ENCODE results near the gene TARBP1. TPM values are rescaled to one million over a fixed set of nuclear protein-coding genes. Genes with fewer than 3 reads are reported as not detected.

Gene TARBP1
- total and polyA plus RNA-seq, 2 of the 8 experiments (the other 6 are each of a cell fraction or from before 2014, with no cell fraction given): 21.9 to 32.3 TPM

DNA sequence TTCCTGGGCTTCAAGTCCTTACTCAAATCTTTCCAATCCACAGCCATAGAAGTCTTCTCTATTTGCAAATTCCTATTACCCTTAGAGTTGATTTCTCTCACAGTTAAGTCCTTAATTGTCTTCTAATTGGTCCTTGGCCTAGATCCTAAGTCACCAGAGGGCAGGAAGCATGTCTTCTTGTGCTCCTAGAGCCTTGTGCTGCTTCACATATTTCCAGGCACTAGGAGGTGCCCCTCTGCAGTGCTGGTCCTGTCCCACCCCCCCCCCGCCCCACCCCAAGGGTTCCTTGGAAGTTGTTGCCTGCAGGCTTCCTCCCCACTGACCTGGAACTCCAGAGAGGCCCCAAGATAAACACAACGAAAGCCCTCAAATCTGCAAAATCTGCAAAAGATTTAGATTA lies 28.1 kb upstream of the TARBP1 start:
- Histone ChIP-seq H2AK5ac (ENCODE audit: low read depth, low read length) (no peak overlapping the region), H3K4me1 (replicated peaks in 1 of 4; ENCODE audit: control insufficient read depth in 3 of 4, insufficient read depth in 4 of 4, low read length in 3 of 4) (peaks cover 2 to 13% (median 7%) of the 10 kb centered on the region in 4 experiments; a peak in 5 of 7 replicates), H3K23me2 (ENCODE audit: low read depth, low read length) (no peaks in the 10 kb centered on the region), H3K23ac (ENCODE audit: insufficient read length) (no peak overlapping the region), H2BK5ac (ENCODE audit: low read depth, low read length) (no peak overlapping the region), H3K27me3 (replicated peaks in 1 of 4; ENCODE audit: control insufficient read depth in 3 of 4, extremely low read depth in 1 of 4, insufficient read depth in 3 of 4, low read length in 3 of 4) (no peaks in the 10 kb centered on the region), H2AFZ (ENCODE audit: low read length) (no peak overlapping the region), H3K4ac (replicated peaks; ENCODE audit: insufficient read length, low read depth, low read length) (no peak overlapping the region), H4K8ac (ENCODE audit: extremely low read depth, insufficient read depth, low read length) (no peak overlapping the region), H4K91ac (replicated peaks; ENCODE audit: insufficient read length, low read length) (no peak overlapping the region), H4K20me1 (replicated peaks in 1 of 2; ENCODE audit: control insufficient read depth in 1 of 2, insufficient read depth in 2 of 2, low read length in 2 of 2) (no peaks in the 10 kb centered on the region), H3K9ac (replicated peaks in 1 of 4; ENCODE audit: extremely low read depth in 1 of 4, low read depth in 3 of 4, low read length in 3 of 4) (no peak overlapping the region), H2BK12ac (ENCODE audit: low read depth, low read length) (no peak overlapping the region), H3K18ac (ENCODE audit: extremely low read depth, low read length) (no peak overlapping the region), H3K79me1 (ENCODE audit: low read depth, low read length) (no peaks in the 10 kb centered on the region), H2BK120ac (replicated peaks; ENCODE audit: low read depth, low read length) (no peak overlapping the region), H4K5ac (ENCODE audit: insufficient read length, low read depth, low read length) (no peak overlapping the region), H3K9me3 (ENCODE audit: insufficient read depth in 2 of 2, low read depth in 1 of 2, low read length in 1 of 2) (no peaks in the 10 kb centered on the region), H3K79me2 (ENCODE audit: control insufficient read depth in 1 of 2, insufficient read depth in 2 of 2, low read length in 2 of 2) (no peaks in the 10 kb centered on the region), H3K4me2 (ENCODE audit: insufficient read depth in 1 of 2, low read depth in 2 of 2, low read length in 2 of 2) (no peak overlapping the region), H3K14ac (ENCODE audit: insufficient read length) (no peak overlapping the region), H2BK15ac (ENCODE audit: low read length) (no peak overlapping the region), H3K56ac (replicated peaks; ENCODE audit: insufficient read length, low read depth, low read length) (no peak overlapping the region), H3K36me3 (ENCODE audit: control insufficient read depth in 2 of 4, insufficient read depth in 4 of 4, low read length in 3 of 4) (no peaks in the 10 kb centered on the region), H3K4me3 (ENCODE audit: extremely low read depth in 1 of 4, insufficient read depth in 2 of 4, low read depth in 3 of 4, low read length in 4 of 4) (no peak overlapping the region), H2BK20ac (ENCODE audit: low read length) (no peak overlapping the region), H3K27ac (ENCODE audit: low read depth, low read length) (no peak overlapping the region)
- TF ChIP-seq, protein P1, sequence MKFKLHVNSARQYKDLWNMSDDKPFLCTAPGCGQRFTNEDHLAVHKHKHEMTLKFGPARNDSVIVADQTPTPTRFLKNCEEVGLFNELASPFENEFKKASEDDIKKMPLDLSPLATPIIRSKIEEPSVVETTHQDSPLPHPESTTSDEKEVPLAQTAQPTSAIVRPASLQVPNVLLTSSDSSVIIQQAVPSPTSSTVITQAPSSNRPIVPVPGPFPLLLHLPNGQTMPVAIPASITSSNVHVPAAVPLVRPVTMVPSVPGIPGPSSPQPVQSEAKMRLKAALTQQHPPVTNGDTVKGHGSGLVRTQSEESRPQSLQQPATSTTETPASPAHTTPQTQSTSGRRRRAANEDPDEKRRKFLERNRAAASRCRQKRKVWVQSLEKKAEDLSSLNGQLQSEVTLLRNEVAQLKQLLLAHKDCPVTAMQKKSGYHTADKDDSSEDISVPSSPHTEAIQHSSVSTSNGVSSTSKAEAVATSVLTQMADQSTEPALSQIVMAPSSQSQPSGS (IDR thresholded peaks at IDR 0.05; ENCODE audit: low read length): no peak
- TF ChIP-seq, protein P2, sequence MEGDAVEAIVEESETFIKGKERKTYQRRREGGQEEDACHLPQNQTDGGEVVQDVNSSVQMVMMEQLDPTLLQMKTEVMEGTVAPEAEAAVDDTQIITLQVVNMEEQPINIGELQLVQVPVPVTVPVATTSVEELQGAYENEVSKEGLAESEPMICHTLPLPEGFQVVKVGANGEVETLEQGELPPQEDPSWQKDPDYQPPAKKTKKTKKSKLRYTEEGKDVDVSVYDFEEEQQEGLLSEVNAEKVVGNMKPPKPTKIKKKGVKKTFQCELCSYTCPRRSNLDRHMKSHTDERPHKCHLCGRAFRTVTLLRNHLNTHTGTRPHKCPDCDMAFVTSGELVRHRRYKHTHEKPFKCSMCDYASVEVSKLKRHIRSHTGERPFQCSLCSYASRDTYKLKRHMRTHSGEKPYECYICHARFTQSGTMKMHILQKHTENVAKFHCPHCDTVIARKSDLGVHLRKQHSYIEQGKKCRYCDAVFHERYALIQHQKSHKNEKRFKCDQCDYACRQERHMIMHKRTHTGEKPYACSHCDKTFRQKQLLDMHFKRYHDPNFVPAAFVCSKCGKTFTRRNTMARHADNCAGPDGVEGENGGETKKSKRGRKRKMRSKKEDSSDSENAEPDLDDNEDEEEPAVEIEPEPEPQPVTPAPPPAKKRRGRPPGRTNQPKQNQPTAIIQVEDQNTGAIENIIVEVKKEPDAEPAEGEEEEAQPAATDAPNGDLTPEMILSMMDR (IDR thresholded peaks at IDR 0.05; ENCODE audit: control extremely low read depth in 1 of 3, insufficient read depth in 1 of 3, low read depth in 1 of 3, low read length in 3 of 3): peak in 2 of 3 experiments; percentile 10 to 12; a peak in 2 of 4 replicates
- TF ChIP-seq RAD21 (IDR thresholded peaks at IDR 0.05 in 1 of 2, conservative IDR thresholded peaks at IDR 0.05 in 1 of 2; ENCODE audit: low read depth in 2 of 2, low read length in 2 of 2): peak; percentile 18 to 33; a peak in 3 of 4 replicates
- FAIRE-seq: no peak
- no peak for DNase-seq (ENCODE audit: low read depth in 1 of 2, low spot score in 2 of 2)
- 100% methylated on average over 1 of the region's 2 CpGs; no CpG with 5 or more reads in 1 of the 2 experiments for WGBS, 2 experiments (ENCODE audit: extremely low coverage in 1 of 2, insufficient coverage in 1 of 2, insufficient read length in 1 of 2, insufficient replicate concordance in 2 of 2, low coverage in 1 of 2, low lambda C conversion rate in 2 of 2, missing lambda C conversion rate in 1 of 2)
- POLR2A ChIA-PET (ENCODE audit: partially characterized antibody): interaction anchor here (1.2 kb wide), 1 partner anchor 14 kb away, joined by 3 read pairs; no protein-coding TSS in a partner anchor
- CTCF ChIA-PET (ENCODE audit: partially characterized antibody): interaction anchor here (1.2 kb wide), 1 partner anchor 18 kb away, joined by 3 read pairs; no protein-coding TSS in a partner anchor
